NCI-H146 (cell line): Measurements from ENCODE around the gene AVEN.
A peak's percentile ranks its signal among the peaks of the same experiment; 100 is the strongest.
"Not testable (repeated sequence)": the region's sequence is repeated elsewhere in the genome, so short reads cannot be mapped to it uniquely, and the experiment has no call there.

Experiments
- DNase-seq: peaks from one replicate; lab custom pipeline; 2025; lab: John Stamatoyannopoulos, UW

The AVEN gene, protein sequence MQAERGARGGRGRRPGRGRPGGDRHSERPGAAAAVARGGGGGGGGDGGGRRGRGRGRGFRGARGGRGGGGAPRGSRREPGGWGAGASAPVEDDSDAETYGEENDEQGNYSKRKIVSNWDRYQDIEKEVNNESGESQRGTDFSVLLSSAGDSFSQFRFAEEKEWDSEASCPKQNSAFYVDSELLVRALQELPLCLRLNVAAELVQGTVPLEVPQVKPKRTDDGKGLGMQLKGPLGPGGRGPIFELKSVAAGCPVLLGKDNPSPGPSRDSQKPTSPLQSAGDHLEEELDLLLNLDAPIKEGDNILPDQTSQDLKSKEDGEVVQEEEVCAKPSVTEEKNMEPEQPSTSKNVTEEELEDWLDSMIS

DNA sequence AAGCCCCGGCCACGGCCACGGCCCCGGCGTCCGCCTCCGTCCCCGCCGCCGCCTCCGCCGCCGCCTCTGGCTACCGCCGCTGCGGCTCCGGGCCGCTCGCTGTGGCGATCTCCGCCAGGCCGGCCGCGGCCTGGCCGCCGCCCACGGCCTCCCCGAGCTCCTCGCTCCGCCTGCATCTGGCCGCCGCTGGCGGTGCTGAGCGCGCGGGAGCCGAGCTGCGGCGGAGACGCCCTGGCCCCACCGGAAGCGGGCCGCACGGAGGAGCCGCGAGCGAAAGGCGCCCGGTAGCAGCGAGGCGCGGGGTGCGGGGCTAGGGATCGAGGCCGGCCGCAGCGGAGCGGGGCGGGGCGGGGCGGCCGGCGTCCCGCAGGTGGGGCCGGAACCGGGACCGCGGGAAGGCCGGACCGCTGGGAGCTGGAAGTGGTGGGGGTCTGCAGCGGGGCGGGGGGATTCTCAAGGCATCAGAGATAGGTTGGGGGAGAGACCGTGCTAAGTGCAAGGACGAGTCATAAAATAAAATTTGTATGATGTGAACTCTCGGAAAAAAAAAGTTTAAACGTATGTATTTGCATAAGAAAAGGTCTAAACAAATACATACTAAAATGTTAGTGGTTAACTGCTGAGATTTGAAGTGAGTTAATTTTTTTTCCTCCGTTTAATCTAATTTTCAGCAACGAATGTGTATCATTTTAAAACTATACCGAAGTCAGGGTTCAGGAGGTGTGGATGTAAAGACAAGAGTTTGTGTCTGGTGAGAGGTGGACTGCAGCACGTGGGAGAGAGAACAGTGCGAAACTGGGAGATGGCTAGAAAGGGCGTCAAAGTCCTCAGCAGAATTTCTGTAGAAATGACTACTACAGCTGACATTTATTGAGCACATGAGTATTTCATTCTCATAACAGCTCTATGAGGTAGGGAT, at the start of gene AVEN:
TSS of gene AVEN (minus strand) at position 334 of the 919 bp plus-strand sequence. CDS start at position 176, 158 bp downstream.
- DNase-seq: peak; percentile 51

DNA sequence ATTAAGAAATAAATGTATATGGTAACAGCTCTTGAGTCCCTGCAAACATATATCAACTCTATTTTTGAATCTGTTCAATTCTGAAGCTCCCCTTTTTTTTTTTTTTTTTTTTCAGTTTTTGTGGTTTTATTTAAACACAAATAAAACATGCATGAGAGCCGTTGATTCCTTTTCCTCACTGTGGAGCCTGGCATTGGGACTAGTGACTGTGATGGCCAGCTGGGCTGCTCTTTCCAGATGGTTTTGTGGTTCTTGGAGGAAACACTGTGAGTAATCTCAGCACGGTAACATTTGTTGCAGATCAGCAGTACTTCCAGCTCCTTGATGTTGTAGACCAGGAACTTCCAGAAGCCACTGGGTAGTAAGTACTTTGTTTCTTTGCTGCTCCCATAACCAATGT, 46.7 kb upstream of the AVEN start:
- DNase-seq: no peak

DNA sequence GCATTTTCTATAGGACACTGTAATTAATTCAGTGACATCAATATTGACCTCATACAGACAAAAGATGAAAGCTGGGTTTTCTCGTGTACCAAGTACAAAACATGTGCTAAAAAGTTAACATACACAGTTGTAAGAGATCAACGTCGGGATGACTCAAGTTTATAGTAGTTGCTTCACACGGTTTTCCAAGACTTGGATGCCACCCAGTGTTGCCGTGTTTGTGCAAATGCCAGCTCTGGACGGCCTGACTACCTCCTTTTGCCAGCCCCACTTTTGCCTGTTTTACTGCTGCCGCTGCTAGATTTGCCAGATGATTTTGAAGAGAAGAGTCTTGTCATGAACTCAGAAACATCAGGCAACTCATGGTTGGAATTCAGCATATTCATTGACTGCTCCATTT, 45.1 kb upstream of the AVEN start:
- DNase-seq: no peak

DNA sequence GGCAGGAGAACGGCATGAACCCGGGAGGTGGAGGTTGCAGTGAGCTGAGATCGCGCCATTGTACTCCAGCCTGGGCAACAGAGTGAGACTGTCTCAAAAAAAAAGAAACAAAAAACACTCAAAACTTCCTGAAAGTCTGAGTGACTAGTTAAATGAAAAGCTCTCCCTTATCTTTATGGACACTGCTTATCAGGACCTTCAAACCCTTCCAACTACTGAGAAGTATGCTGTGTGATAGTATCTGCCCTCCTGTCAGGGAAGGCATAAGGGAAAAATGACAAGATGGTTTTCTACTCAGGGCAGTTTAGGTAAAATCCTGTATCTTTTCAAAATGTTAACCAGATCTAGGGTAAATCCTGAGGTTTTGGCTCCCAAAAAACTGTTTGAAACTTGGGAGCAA, 40.9 kb upstream of the AVEN start:
- no peak for DNase-seq

DNA sequence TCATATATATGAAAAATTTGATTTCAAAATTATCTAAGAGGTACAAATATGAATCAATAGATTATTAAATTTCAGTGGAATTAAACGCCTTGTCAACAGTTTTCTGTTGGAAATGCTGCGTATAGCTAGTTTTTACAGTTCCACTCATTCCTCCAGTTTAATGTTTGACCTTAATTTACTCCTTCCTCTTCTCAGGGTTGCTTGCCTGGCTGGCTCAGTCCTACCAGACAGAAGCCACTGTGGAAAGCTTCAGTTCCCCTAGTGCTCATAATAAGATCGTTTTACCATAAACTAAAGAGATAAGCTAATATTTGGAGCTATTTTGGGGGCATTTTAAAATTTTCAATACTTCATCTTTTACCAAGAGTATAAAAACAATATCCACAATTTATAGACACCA, 39.9 kb upstream of the AVEN start:
- DNase-seq: no peak

DNA sequence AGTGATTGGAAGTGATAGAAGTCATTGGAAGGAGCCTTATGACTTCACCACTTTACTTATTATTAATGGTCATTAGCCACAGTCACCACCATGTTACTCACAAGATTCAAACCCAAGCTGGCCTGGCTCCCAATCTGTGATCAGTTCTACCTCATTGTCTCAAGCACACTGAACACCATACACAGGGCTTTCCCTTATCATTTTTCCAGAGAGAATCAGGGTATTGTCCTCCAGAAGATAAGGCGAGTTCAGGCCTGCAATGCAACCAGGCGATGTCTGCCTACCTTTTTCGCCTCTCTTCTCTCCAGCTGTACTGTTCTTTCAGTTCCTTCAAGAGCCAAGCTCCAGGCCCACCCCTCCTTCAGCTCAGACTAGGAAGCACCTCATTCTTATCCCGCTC, 37.8 kb upstream of the AVEN start:
- DNase-seq: no peak

DNA sequence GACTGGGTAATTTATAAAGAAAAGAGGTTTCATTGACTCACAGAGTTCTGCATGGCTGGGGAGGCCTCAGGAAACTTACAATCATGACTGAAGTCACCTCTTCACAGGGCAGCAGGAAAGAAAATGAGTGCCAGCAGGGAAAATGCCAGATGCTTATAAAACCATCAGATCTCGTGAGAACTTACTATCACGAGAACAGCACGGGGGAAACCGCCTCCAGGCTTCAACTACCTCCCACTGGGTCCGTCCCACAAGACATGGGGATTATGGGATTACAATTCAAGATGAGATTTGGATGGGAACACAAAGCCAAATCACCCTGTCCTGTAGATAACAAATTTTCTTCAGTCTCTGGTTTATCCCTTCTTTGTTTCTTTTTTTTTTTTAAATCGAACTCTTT, 31.0 kb upstream of the AVEN start:
- DNase-seq: no peak

DNA sequence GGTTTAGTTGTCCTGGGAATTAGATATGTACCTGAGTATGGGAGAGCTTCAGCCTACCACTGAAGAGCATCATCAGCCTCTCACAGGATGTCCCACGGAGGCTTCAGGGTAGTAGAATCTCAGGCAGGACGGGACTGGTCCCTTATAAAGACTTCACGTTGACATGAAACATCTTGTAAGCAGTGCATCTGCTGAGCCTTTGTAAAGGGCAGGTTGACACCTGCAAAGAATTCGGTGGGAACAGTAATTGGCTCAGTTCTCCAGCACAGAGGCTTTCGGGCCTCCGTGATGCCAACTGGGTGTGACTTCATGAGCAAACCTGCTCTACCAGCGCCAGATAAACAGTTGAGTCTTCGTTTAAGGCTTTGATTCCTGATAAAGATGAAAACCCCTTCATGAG, 26.9 kb upstream of the AVEN start:
- no peak for DNase-seq

DNA sequence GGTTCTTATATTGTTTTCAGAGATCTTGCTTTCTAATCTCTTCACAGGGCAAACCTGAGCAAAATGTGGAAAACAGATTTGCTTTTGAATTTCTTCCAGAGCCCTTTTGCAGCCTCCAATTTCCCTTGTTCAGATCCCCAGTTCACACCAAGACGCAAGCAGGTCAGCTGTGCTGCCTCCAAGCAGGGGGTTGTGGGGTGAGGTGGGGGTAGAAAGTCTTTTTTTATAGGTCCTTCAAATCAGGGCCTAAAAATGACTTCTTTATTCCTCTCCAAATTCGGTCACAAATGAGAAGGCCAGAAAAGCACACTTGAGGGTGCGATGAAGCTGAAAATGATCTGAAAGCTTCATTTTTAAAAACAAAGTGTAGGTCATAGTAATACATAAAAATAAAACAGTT, 26.3 kb upstream of the AVEN start:
- DNase-seq: no peak

DNA sequence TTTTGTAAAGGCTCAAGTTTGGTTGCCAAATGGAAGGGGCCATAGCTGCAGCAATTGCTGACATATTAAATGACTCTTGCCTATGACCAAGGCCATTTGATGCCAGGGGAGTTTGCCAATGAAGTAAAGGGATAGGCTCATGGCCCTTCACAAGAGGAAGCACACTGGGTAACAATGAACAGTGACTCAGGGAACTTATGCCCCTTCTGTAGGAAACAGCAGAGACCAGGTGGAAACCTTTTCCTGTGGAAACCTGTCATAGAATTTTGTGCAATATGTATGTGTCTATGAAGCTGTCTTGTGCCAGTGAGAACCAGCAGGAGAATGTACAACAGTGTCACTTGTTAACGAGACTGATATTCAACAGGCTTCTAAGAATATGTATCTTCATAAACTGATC, 25.4 kb upstream of the AVEN start:
- DNase-seq: no peak

DNA sequence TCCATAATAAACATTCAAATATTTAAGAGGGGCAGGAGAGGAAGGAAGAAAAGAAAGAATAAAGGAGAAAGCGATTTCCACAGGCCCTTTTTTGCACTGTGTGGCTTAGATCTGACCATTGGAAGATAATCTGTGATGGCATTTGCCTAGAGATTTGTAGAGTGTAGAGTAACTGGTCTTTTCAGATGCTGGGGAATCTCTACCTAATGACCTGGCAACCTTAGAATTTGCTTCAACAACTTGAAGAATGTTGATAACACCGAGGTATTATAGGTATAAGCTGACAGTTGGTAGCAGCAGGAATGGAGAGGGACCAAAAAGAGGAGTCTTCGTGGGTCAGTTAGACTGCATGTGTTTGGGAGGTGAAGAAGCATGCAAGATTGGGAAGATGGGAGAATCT, 20.9 kb upstream of the AVEN start:
- no peak for DNase-seq

DNA sequence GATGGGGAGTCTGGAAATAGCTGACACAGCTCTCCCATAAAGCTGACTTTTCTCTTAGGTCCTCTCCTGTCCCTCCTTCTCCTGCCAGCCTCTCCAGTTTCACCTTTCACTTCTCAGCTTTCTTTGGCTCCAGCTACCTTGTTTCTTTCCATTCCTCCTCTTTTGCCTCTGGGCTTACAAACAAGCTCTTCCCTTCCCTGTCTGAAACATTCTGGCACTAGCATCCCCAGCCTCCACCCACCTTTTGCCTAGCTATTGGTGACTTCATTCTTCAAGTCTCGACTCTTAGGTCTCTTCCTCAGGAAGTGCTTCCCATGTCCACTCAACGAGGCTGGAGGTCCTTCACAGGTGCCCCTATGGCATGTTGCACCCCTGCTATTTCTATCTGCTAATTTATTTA, 20.5 kb upstream of the AVEN start:
- no peak for DNase-seq

DNA sequence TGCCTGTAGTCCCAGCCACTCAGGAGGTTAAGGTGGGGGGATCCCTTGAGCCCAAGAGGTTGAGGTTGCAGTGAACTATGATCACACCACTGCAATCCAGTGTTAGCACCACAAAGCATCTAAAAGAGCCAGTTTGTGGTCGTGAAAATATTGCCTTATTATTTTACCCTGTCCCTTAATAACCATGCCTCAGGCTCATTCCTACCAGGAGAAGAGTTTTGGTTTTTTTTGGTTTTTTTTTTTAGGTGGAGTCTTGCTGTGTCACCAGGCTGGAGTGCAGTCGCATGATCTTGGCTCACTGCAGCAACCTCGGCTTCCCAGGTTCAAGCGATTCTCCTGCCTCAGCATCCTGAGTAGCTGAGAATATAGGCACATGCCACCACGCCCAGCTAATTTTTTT, 17.9 kb upstream of the AVEN start:
- no peak for DNase-seq

DNA sequence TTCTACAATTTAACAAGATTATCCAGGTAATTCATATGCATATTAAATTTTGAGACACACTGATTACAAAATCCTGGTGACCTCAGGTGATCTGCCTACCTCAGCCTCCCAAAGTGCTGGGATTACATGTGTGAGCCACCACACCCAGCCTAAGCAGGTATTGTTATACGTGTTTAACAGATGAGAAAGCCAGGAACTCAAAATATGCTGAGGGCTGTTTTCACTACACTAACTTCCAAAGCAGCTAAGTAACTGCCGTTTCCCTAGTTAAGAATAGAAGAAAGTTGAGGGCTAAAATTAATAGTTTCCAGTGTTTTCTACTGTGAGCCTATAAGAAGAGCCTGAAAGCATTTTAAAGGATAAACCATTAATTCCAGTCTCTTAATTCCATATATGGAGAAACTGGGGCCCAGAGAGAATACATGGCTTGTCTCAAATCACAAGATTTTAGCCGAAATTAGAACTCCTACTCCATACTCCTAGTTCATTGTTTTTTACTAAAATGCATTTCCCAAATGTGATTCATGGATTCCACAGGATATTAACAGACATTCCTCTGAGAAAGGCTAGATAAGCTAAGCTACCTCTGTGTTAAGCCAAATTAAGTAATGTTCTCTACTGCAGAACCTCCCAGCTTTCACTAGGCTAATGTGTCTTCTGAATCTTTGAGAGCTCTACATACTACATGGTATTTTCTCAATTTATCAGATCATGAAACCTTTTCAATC, 17.0 kb upstream of the AVEN start:
- DNase-seq: no peak

DNA sequence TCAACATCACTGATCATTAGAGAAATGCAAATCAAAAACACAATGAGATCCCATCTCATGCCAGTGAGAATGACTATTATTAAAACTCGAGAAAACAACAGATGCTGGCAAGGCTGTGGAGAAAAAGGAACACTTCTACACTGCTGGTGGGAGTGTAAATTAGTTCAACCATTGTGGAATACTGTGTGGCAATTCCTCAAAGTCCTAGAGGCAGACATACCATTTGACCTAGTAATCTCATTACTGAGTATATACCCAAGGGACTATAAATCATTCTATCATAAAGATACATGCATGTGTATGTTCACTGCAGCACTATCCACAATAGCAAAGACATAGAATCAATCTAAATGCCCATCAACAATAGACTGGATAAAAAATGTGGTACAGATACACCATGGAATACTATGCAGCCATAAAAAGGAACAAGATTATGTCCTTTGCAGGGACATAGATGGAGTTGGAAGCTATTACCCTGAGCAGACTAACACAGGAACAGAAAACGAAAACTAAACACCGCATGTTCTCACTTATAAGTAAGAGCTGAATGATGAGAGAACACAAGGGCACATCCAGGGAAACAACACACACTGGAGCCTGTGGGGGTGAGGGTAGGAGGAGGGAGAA, 15.2 kb upstream of the AVEN start:
- no peak for DNase-seq

DNA sequence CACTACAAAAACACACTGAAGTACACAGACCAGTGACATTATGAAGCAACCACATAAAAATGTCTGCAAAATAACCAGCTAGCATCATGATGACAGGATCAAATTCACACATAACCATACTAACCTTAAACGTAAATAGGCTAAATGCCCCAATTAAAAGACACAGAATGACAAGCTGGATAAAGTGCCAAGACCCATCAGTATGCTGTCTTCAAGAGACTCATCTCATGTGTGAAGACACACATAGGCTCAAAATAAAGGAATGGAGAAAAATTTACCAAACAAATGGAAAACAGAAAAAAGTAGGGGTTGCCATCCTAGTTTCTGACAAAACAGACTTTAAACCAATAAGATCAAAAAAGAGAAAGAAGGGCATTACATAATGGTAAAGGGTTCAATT, 11.4 kb upstream of the AVEN start:
- not testable (repeated sequence) for DNase-seq

DNA sequence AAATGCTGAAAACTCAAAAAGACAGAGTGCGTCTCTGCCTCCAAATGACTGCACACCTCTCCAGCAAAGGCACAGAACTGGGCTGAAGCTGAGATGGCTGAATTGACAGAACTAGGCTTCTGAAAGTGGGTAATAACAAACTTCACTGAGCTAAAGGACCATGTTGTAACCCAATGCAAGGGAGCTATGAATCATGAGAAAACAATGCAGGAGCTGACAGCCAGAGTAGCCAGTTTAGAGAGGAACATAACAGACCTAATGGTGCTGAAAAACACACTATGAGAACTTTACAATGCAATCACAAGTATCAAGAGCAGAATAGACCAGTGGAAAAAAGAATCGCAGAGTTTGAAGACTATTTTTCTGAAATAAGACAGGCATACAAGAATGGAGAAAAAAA, 10.1 kb upstream of the AVEN start:
- no peak for DNase-seq

DNA sequence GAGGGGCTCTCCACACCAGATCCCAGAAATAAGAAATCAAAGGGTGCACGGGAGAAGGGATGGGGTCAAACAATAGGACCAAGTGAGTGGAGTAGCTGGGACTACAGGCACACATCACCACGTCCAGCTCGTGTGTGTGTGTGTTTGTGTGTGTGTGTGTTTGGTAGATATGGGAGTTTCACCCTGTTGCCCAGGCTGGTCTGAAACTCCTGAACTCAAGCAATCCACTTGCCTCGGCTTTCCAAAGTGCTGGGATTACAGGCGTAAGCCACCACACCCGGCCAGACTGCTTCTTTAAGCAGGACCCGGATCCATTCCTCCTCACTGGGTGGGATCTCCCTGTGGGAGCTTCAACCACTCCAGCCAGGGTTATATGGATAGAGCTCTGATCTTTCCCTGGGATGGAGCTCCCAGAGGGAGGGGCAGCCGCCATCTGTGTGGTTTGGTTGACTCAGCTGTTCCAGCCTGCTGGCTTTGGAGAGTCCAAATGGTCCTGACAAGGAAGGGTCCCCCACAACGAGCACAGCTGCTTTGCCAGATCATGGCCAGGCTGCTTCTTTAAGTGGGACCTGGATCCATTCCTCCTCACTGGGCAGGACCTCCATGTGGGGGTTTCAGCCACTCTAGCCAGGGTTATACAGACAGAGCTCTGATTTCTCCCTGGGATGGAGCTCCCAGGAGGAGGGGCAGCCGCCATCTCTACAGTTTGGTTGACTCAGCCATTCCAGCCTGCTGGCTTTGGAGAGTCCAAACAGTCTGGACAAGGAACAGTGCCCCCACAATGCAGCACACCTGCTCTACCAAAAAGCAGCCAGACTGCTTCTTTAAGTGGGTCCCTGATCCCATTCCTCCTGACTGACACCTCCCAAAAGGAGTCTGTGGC, 9.1 kb upstream of the AVEN start:
- peak; percentile 13 for DNase-seq

DNA sequence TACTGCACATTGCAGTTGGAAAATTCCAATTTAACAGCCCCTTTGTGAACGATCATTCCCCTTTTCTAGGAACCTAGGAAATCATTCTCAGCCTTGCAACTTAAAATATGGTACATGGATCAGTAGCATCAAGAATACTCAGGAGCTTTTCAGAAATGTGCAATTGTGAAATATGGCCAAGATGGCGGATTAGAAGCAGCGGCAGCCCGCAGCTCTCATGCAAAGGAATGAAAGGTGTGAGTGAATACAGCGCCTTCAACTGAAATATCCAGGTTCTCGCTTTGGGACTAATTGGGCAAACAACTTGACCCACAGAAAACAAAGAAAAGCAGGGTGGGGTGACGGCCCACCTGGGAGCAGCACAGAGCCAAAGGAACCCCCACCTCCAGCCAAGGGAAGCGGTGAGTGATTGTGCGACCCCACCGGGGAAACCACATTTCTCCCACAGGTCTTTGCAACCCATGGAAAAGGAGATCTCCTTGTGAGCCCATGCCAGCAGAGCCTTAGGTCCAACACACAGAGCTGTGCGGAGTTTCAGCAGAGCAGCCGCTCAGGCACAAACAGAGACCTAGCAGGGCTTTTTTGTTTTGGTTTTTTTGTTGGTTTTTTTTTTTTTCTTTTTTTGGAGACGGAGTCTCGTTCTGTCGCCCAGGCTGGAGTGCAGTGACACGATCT, 7.6 kb upstream of the AVEN start:
- peak; percentile 43 for DNase-seq

DNA sequence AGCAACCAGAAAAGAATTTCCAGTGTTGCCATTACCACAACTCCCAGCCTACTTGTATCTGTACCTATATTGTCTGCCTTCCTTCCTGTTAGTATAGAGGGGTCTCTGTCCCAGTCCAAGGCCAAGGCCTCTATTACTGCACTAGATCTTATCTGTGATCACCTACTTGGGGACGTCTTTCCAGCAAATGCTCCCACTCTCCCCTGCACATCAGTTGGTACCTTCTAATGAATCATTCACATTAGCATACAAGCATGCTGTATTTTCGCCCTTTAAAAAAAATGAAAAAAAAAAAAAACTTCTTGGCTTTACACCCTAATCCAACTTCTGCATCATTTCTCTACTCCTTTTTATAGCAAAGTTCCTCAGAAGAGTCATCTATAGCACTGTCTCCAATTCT, 4.8 kb upstream of the AVEN start:
- no peak for DNase-seq

DNA sequence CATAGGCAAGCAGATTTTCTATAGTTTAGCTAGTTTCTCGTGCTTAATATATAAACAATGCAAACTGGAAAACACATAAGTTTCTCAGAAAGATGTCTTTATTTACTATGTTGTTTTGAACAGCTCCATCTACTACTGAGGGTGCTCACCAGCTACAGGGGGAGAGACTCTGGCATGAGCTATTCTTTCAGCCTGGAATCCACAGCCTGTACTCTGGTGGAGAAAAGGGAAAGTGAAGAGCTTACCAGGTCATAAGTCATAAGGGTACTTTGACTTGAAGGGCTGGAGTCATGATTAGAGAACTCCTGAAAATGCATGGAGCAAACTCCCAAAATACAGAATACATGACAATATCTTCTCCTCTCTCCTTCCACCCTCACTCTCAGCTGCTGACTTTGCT, 4.4 kb upstream of the AVEN start:
- DNase-seq: no peak
